ENCODE data around the gene ADAP1. TPM values are rescaled to one million over a fixed set of nuclear protein-coding genes. Genes with fewer than 3 reads are reported as not detected.
A peak's percentile ranks its signal among the peaks of the same experiment; 100 is the strongest.

ADAP1 gene
- total and polyA plus RNA-seq, 9 donors = 0.52 to 16.4 (median 3.5) TPM

- TF ChIP-seq EP300 (IDR thresholded peaks at IDR 0.05) (no peak), POLR2A (IDR thresholded peaks at IDR 0.05) (no peak)
- TF ChIP-seq, protein P1, sequence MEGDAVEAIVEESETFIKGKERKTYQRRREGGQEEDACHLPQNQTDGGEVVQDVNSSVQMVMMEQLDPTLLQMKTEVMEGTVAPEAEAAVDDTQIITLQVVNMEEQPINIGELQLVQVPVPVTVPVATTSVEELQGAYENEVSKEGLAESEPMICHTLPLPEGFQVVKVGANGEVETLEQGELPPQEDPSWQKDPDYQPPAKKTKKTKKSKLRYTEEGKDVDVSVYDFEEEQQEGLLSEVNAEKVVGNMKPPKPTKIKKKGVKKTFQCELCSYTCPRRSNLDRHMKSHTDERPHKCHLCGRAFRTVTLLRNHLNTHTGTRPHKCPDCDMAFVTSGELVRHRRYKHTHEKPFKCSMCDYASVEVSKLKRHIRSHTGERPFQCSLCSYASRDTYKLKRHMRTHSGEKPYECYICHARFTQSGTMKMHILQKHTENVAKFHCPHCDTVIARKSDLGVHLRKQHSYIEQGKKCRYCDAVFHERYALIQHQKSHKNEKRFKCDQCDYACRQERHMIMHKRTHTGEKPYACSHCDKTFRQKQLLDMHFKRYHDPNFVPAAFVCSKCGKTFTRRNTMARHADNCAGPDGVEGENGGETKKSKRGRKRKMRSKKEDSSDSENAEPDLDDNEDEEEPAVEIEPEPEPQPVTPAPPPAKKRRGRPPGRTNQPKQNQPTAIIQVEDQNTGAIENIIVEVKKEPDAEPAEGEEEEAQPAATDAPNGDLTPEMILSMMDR (IDR thresholded peaks at IDR 0.05) = no peak
- DNase-seq = peak in 1 of 5 donors; percentile 21
- no peak overlapping the region for H3K4me3 ChIP-seq
- H3K36me3 ChIP-seq = no peaks in the 10 kb centered on the region
- peak overlapping the region in 1 of 2 donors; percentile 13 for H3K27ac ChIP-seq
- 78 to 85% (median 81%) methylated on average over 31 of the region's 31 CpGs for WGBS, 3 donors
- peaks cover 22% of the 10 kb centered on the region for H3K4me1 ChIP-seq (ENCODE audit: insufficient read depth)
- intact Hi-C loops (cut with DNase I) = loop anchor here in 1 of 4 donors (10.0 kb wide), 1 partner anchor 560 kb away; no protein-coding TSS in a partner anchor
- no peaks in the 10 kb centered on the region for H3K27me3 ChIP-seq
- H3K9me3 ChIP-seq = no peaks in the 10 kb centered on the region
Observed at GRCh38 chr7:884191-885003, 70.1 kb downstream of the ADAP1 start.

GRCh38 chr7:883055-884021 lies 71.1 kb downstream of the ADAP1 start:
- H3K36me3 ChIP-seq = no peaks in the 10 kb centered on the region
- peaks cover 29% of the 10 kb centered on the region for H3K4me1 ChIP-seq (ENCODE audit: insufficient read depth)
- no peaks in the 10 kb centered on the region for H3K9me3 ChIP-seq
- peak overlapping the region in 1 of 2 donors; percentile 24 for H3K27ac ChIP-seq
- H3K27me3 ChIP-seq = no peaks in the 10 kb centered on the region
- intact Hi-C loops (cut with DNase I) = loop anchor here in 1 of 4 donors (10.0 kb wide), 1 partner anchor 559 kb away; no protein-coding TSS in a partner anchor
- 52 to 73% (median 63%) methylated on average over 50 of the region's 50 CpGs for WGBS, 3 donors
- peak in 2 of 5 donors; percentile 41 to 47 for DNase-seq
- TF ChIP-seq, protein P1 (IDR thresholded peaks at IDR 0.05) = no peak
- no peak for TF ChIP-seq POLR2A (IDR thresholded peaks at IDR 0.05)
- TF ChIP-seq EP300 (IDR thresholded peaks at IDR 0.05) = no peak
- H3K4me3 ChIP-seq = no peak overlapping the region

DNA sequence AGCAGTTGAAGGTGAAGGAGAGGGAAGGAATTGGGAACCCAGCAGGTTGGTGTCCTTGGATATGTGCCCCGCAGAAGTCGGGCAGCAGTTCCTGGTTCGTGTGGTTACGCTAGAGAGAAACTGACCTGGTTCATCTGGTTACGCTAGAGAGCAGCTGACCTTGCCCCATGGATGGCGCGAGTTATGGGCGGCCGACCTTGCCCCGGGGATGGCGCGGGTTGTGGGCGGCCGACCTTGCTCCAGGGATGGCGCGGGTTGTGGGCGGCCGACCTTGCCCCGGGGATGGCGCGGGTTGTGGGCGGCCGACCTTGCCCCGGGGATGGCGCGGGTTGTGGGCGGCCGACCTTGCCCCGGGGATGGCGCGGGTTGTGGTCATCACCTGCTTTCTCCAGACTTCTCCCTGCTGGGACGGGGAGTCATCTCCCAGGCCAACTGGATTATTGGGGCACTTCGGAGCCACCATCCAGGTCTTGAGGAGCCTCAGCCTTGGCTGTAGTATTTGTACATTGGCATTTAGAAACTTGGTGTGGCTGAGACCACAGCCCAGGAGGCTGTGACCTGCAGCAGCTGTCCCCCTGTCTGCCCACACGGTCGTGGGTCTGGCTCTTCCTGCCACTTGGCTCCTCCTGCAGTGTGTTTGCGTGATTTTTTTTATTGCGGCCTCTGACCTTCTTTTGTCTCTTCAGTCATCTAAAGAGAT lies 72.0 kb downstream of the ADAP1 start:
- intact Hi-C loops (cut with DNase I) = loop anchor here in 1 of 4 donors (10.0 kb wide), 1 partner anchor 558 kb away; no protein-coding TSS in a partner anchor
- no peak for TF ChIP-seq EP300 (IDR thresholded peaks at IDR 0.05)
- TF ChIP-seq, protein P1 (IDR thresholded peaks at IDR 0.05) = no peak
- TF ChIP-seq POLR2A (IDR thresholded peaks at IDR 0.05) = no peak
- Histone ChIP-seq H3K27ac (no peak overlapping the region), H3K36me3 (no peaks in the 10 kb centered on the region), H3K4me3 (no peak overlapping the region), H3K9me3 (no peaks in the 10 kb centered on the region), H3K27me3 (no peaks in the 10 kb centered on the region), H3K4me1 (ENCODE audit: insufficient read depth) (peaks cover 34% of the 10 kb centered on the region)
- DNase-seq = peak in 1 of 5 donors; percentile 23
- WGBS, 3 donors = 86 to 93% (median 89%) methylated on average over 36 to 37 of the region's 37 CpGs
